GM18951 (cell line): ENCODE results near the gene CEACAM1.
"Not testable (repeated sequence)": the region's sequence is repeated elsewhere in the genome, so short reads cannot be mapped to it uniquely, and the experiment has no call there.

Experiments
- POLR2A ChIP-seq: IDR thresholded peaks from 4 replicates; pipeline ENCODE4 v1.6.1; 2011; ENCODE audit warnings: mild to moderate bottlenecking; ENCODE audit not compliant: insufficient read length, insufficient read depth; ENCODE audit errors: extremely low read depth
- in situ Hi-C: fragments of 300-500 bp; cut with MboI; formaldehyde crosslinking; loops from one replicate; pipeline ENCODE4 v1.12.0; 2022; ENCODE audit warnings: low sequenced_read_pairs, mixed read lengths, inconsistent platforms; ENCODE audit not compliant: unreplicated experiment

The CEACAM1 gene

GRCh38 chr19:42528354-42529247 is at the start of gene CEACAM1:
TSS of gene CEACAM1 (minus strand) at chr19:42528481. CDS start at chr19:42528374, 107 bp downstream.
- in situ Hi-C loops: no loop called here
- TF ChIP-seq POLR2A: peak; percentile 49

- no peak for TF ChIP-seq POLR2A
- in situ Hi-C loops: no loop called here
Measured at GRCh38 chr19:42577016-42577415, 48.7 kb upstream of the CEACAM1 start.

- in situ Hi-C loops: no loop called here
- TF ChIP-seq POLR2A: no peak
Measured at GRCh38 chr19:42576241-42576640, 48.0 kb upstream of the CEACAM1 start.

GRCh38 chr19:42573642-42574041 is 45.4 kb upstream of the CEACAM1 start:
- TF ChIP-seq POLR2A: no peak
- in situ Hi-C loops: no loop called here

- no peak for TF ChIP-seq POLR2A
- in situ Hi-C loops: no loop called here
Measured at GRCh38 chr19:42571116-42571515, 42.8 kb upstream of the CEACAM1 start.

GRCh38 chr19:42569193-42569592 is 40.9 kb upstream of the CEACAM1 start:
- TF ChIP-seq POLR2A: no peak
- in situ Hi-C loops: no loop called here

GRCh38 chr19:42568006-42568405 is 39.7 kb upstream of the CEACAM1 start:
- in situ Hi-C loops: no loop called here
- TF ChIP-seq POLR2A: no peak

- TF ChIP-seq POLR2A: no peak
- in situ Hi-C loops: no loop called here
Measured at GRCh38 chr19:42567567-42567966, 39.3 kb upstream of the CEACAM1 start.

GRCh38 chr19:42563352-42564210 is 35.3 kb upstream of the CEACAM1 start:
- in situ Hi-C loops: no loop called here
- TF ChIP-seq POLR2A: no peak

GRCh38 chr19:42561512-42561911 is 33.2 kb upstream of the CEACAM1 start:
- TF ChIP-seq POLR2A: no peak
- in situ Hi-C loops: no loop called here

GRCh38 chr19:42560731-42561130 is 32.5 kb upstream of the CEACAM1 start:
- no peak for TF ChIP-seq POLR2A
- in situ Hi-C loops: no loop called here

- in situ Hi-C loops: no loop called here
- TF ChIP-seq POLR2A: no peak
Measured at GRCh38 chr19:42558450-42559150, 30.3 kb upstream of the CEACAM1 start.

- in situ Hi-C loops: not testable (repeated sequence)
Measured at GRCh38 chr19:42557386-42557871, 29.1 kb upstream of the CEACAM1 start.
